ENCODE results near the gene RPL13A.

Gene RPL13A

GRCh38 chr19:49486232-49486631 lies 1.2 kb upstream of the RPL13A start:
- no peak for FAIRE-seq

DNA sequence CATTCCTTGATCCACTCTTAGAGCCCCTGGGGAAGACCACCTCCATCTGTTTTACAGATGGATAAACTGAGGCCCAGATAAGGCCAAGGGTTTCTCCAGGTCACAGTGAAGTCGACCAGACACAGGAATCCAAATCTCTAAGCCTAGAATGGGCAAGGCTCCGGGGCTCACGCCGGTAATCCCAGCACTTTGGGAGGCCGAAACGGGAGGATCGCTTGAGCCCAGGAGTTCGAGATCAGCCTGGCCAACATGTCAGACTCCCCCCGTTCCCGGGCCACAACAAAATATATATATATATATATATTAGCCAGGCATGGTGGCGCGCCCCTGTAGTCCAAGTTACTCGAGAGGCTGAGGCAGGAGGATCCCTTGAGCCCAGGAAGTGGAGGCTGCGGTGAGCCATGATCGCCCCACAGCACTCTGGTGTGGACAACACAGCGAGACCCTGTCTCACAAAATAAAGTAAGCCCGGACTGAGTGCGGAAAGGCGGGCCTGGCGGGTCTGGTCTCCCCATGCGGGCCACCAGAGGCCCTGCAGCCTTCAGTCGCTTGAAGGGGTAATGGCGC lies 615 bp upstream of the RPL13A start:
- no peak for FAIRE-seq

DNA sequence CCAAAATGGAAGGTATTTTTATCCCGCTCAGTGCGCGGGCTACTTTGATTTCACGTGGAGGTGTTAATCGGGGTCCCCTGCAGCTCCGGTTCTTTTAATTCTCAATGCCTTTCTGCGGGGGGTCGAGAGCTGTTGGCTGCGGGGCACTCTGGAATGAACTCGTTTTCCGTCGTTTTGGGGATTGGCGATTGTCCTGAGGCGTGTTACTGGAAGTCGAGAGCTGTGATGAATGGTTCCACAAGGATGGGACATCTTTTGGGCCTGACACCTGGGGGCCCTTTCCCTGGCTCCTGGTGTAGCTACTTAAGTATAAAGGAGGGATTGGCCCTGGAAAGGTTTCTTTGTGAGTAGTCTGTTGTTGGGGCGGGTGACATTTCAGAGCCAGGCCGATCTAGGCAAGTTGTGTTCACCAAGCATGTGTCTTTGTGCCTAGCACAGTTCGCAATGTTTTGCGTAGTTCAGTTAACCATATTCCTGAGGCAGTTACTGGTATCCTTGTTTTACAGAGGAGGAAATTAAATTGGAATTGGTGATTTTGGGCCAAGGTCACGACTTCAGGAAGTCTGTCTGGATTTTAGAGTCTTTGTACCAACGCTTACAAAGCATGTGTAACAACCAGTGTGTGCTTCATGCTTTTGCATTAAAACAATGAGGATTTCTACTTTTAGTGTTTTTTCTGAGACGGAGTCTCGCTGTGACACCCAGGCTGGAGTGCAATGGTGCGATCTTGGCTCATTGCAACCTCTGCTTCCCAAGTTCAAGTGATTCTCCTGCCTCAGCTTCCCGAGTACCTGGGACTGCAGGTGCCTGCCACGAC lies 846 bp downstream of the RPL13A start:
- FAIRE-seq, result no peak

- FAIRE-seq, result no peak
These were observed 1.6 kb downstream of the RPL13A start for GRCh38 chr19:49488863-49489537.

DNA sequence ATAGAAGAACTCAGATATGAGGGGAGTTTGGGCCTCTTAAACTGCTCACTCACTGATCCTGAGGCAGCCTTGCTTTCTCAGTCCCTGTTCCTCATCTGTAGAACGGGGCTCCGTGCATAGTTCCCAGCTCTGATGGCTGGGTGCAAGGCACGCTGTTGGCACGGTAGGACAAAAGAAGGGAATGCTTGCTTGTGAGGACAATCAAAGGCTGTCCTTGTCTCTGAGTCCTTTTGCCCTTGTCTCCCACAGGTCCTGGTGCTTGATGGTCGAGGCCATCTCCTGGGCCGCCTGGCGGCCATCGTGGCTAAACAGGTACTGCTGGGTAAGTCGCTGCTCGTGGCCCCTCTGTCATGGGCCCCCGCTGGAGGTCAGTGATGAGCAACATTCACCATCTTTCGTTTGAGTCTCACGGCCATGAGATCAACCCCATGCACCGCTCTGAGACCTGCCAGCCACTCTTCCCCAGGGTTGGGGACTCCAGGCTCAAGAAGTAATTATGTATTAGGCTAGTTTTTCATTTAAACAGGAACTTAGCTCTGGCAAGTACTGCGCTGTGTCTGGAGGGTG lies 2.3 kb downstream of the RPL13A start:
- FAIRE-seq, result no peak

- no peak for FAIRE-seq
These were observed 3.0 kb downstream of the RPL13A start for GRCh38 chr19:49490287-49491029.

- FAIRE-seq, result no peak
These were observed 3.8 kb downstream of the RPL13A start for GRCh38 chr19:49491030-49491803.

GRCh38 chr19:49491804-49492572 lies 4.6 kb downstream of the RPL13A start:
- no peak for FAIRE-seq

- no peak for FAIRE-seq
These were observed 5.4 kb downstream of the RPL13A start for GRCh38 chr19:49492573-49493405.

GRCh38 chr19:49496574-49497008 lies 9.2 kb downstream of the RPL13A start:
- no peak for FAIRE-seq

GRCh38 chr19:49497047-49497788 lies 9.8 kb downstream of the RPL13A start:
- no peak for FAIRE-seq

DNA sequence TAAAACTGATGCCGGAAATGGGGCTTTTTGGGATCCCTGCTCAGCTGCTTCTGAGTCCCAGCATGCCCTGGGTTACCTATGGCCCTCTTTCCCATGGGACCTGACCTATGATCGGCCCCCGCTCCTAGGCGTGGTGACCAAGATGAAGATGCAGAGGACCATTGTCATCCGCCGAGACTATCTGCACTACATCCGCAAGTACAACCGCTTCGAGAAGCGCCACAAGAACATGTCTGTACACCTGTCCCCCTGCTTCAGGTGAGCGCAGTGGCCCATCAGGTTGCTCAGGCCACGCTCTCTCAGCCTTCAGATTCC lies 10.3 kb downstream of the RPL13A start:
- FAIRE-seq, result no peak

DNA sequence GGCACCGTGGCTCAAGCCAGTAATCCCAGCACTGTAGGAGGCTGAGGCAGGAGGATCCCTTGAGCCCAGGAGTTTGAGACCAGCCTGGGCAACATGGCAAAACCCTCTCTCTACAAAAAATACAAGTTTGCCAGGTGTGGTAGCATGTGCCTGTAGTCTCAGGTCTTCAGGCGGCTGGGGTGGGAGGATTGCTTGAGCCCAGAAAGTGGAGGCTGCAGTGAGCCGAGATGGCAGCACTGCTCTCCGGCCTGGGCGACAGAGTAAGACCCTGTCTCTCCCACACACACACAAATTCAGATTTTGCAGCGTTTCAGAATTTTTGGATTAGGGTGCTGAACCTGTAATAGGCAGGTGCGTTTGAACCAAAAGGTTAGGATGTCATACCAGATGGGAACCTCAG lies 11.1 kb downstream of the RPL13A start:
- no peak for FAIRE-seq

GRCh38 chr19:49499030-49499670 lies 11.7 kb downstream of the RPL13A start:
- no peak for FAIRE-seq

- FAIRE-seq, result no peak
These were observed 15.6 kb downstream of the RPL13A start for GRCh38 chr19:49502866-49503581.

- no peak for FAIRE-seq
These were observed 16.2 kb downstream of the RPL13A start for GRCh38 chr19:49503582-49503962.

GRCh38 chr19:49506575-49507105 lies 19.2 kb downstream of the RPL13A start:
- FAIRE-seq, result no peak

- no peak for FAIRE-seq
These were observed 20.5 kb downstream of the RPL13A start for GRCh38 chr19:49507803-49508494.

Measured in colon (tissue), 2 donors.